Measurements from ENCODE around the gene VSIR. TPM values are rescaled to one million over a fixed set of nuclear protein-coding genes. Genes with fewer than 3 reads are reported as not detected.

The VSIR gene
- total RNA-seq, 1 donor from 2014 or later: 8.6 TPM

DNA sequence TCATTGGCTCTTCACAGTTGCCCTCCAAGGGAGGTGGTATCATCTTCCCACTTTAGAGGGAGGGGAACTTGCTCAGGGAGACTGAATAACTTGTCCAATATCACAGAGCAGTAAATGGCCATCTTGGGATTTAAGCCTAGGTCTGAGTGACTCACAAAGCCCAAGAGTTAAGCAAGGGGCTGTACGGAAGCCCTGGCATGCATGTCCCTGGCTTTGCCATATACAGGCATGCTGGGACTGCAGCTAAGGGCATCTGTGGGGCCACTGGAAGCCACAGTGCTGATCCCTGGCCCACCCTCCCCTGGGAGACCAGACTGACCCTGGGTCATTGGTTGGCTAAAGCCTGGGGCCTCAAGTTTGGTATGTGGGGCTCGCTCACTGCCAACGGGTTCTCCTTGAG lies 3.1 kb downstream of the VSIR start:
- H3K4me3 ChIP-seq (ENCODE audit: low read depth, low read length): no peak overlapping the region
- no peak for DNase-seq (ENCODE audit: low read depth)
- TF ChIP-seq, protein P1, sequence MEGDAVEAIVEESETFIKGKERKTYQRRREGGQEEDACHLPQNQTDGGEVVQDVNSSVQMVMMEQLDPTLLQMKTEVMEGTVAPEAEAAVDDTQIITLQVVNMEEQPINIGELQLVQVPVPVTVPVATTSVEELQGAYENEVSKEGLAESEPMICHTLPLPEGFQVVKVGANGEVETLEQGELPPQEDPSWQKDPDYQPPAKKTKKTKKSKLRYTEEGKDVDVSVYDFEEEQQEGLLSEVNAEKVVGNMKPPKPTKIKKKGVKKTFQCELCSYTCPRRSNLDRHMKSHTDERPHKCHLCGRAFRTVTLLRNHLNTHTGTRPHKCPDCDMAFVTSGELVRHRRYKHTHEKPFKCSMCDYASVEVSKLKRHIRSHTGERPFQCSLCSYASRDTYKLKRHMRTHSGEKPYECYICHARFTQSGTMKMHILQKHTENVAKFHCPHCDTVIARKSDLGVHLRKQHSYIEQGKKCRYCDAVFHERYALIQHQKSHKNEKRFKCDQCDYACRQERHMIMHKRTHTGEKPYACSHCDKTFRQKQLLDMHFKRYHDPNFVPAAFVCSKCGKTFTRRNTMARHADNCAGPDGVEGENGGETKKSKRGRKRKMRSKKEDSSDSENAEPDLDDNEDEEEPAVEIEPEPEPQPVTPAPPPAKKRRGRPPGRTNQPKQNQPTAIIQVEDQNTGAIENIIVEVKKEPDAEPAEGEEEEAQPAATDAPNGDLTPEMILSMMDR (conservative IDR thresholded peaks at IDR 0.05; ENCODE audit: low read depth, low read length): no peak

DNA sequence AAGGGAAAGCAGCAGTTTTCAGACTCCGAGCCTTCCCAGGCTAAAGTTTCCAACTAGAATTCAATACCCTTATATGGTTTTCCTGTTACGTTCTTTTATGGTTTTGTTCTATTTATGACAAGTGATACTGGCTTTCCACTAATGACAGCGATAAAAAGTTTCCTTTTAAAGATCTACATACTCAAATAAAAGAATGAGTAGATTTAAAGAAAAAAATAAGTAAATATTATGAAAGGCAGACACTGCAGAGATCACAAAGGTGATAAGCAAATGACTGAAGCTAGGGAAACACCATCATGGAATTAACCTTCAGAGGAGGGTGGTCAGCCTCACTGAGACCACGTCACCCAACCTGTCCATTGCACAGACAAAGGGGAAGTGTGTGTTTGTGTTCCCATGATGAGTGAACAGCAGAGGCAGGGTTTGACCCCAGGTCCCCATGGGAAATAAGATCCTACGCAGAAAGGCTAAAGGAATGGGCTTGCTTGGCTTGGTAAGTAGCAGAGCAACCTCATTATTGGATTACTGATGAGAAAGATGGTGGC lies 4.0 kb downstream of the VSIR start:
- no peak for DNase-seq (ENCODE audit: low read depth)
- TF ChIP-seq, protein P1 (conservative IDR thresholded peaks at IDR 0.05; ENCODE audit: low read depth, low read length): no peak
- no peak overlapping the region for H3K4me3 ChIP-seq (ENCODE audit: low read depth, low read length)

DNA sequence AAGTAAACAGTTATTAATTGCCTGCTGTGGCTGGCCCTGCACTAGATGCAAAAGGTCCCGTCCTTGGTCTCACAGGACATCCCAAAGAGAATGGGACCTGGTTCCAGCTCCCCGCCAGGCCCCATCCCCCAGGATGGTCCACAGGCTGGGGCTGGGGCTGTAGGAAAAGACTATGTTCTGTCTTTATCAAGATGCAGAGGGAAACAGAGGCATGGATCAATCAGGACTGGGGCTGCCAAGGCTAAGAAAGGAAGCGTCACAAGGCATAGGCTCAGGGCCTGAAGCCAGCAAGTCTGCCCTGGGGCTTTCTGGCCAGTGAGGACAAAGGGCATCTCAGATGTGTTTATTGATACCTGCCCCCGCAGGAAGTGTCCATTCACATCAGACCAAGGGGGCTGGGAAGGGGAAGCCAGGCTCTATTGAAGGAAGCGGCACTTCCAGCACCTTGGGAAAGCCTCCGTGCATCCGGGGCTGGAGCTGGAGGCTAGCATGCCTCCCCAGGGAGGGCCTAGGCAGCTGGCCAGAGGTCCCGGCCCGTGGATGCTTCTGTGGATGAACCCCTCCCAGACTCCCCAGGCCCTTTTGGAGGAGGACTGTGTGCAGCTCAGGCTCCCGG lies 5.8 kb downstream of the VSIR start:
- no peak for DNase-seq (ENCODE audit: low read depth)
- TF ChIP-seq, protein P1 (conservative IDR thresholded peaks at IDR 0.05; ENCODE audit: low read depth, low read length): no peak
- H3K4me3 ChIP-seq (ENCODE audit: low read depth, low read length): no peak overlapping the region

DNA sequence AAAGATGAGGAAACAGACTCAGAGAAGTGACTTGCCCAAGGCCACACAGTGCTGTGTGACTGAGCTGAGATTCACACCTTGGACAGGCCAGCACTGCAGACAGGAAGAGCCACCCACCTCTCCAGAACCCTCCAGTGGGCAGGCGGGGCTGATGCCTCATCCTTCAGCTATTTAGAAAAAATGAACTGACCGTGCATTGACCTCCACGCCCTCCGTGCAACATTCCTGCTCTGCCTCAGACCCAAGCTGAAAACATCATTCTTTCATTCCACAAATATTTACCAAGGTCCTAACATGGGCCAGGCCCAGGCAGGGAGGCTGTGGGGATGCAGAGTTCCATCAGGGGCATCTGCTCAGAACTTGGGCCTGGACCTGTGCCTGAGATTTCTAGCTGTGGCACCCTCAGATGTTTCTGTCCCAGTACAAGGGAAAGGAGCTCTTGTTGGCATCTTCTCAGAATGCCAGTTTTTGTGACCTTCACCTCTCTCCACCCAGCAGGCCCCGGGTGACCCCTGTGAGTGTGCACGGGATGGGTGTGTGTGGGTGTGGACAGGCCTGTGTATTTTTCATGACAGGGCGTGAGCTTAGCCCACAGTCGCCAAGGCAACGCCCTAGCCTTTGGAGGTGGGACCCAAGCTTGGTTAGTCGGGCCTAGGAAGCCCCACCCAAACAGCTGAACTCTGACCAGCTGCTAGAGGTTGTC lies 6.5 kb downstream of the VSIR start:
- DNase-seq (ENCODE audit: low read depth): peak; percentile 85
- TF ChIP-seq, protein P1 (conservative IDR thresholded peaks at IDR 0.05; ENCODE audit: low read depth, low read length): no peak
- no peak overlapping the region for H3K4me3 ChIP-seq (ENCODE audit: low read depth, low read length)

DNA sequence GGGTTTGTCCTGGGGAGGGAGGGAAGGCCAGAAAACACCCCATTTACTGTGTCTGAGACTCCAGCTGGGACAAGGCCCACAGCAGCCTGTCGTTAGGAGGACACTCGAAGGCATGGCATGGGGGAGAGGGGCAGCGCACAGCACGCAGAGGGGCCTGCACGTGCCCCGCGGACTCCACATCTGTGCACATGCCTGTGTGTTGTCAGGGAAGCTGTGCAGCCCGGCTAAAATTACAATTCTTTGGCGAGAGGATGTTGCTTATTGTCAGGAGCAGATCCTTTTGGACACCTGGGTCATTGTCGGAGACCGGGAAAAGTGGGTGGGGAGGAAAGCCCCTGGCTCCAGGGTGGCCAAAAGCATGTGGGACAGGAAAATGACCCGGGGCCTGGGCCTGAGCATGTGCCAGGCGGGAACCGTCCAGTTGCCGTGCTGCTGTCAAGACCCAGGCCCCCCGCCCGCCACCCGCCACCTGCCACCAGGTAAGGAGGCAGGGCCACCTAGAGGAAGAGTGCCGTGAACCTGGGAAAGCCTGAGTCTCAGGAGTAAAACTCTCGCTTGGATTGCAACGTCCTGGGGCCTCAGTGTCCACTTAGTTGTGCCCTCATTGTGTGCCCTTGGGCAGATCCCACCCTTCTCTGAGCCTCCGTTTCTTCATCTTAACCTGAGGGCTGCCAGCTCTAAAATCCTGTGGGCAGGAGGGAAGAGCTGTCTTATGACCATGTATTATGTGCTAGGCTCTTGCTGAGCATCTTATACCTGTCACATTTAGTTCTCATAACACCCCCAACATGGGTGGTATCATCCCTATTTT lies 7.2 kb downstream of the VSIR start:
- DNase-seq (ENCODE audit: low read depth): no peak
- no peak overlapping the region for H3K4me3 ChIP-seq (ENCODE audit: low read depth, low read length)
- TF ChIP-seq, protein P1 (conservative IDR thresholded peaks at IDR 0.05; ENCODE audit: low read depth, low read length): no peak

DNA sequence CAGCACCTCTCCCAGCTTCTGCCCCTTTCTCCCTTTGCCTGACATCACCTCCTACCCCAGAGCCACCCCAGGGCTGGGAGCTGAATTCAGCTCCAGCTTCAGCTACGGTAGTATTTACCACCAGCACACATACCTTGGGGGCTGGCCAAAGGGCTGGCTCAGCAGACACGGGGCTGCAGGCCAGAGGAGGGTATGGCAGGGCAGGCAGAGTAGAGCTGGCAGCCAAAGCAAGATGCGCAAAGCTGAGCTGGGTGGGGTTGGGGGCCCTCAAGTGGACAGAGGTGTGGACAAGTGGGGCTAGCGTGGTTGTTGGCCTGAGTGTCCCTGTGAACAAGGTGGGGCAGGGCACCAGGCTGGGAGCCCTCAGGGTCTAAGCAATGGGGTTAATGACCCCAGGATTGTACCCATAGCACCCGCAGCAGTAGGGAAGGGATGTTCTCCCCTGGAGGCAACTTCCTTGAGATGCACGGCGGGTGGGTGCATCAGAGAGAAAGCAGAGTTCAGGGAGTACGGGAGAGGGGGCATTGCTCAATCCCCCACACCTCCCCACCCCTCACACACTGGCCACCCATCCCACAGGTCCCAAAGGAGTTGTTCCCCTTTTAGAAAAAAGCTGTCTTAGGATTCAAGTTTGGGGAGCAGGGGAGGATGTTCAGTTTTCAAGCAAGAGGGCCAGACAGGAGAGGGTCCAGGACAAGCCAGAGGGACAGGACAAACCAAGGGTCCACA lies 8.0 kb downstream of the VSIR start:
- H3K4me3 ChIP-seq (ENCODE audit: low read depth, low read length): no peak overlapping the region
- TF ChIP-seq, protein P1 (conservative IDR thresholded peaks at IDR 0.05; ENCODE audit: low read depth, low read length): no peak
- DNase-seq (ENCODE audit: low read depth): no peak

Measured in epithelial cell of proximal tubule (primary cell).